GM23248 (cell line): ENCODE data around the gene SCGN. TPM values are rescaled to one million over a fixed set of nuclear protein-coding genes. Genes with fewer than 3 reads are reported as not detected.

Experiments
- DNase-seq: peaks from one replicate; pipeline ENCODE4 v3.0.0-alpha.2; 2015
- H2AFZ ChIP-seq: fragments of 200-600 bp; sonication (generic); 2 replicates; pipeline ENCODE4 v1.6.1; 2016; ENCODE audit warnings: antibody characterized with exemption
- H3F3A ChIP-seq: fragments of 200-600 bp; sonication (generic); 2 replicates; pipeline ENCODE4 v1.6.1; 2016; ENCODE audit warnings: mild to moderate bottlenecking, antibody characterized with exemption, mixed run types; ENCODE audit not compliant: insufficient read depth
- H3K27ac ChIP-seq: fragments of 200-600 bp; sonication (generic); 2 replicates; pipeline ENCODE4 v1.5.1; 2016; ENCODE audit warnings: mild to moderate bottlenecking
- H3K27me3 ChIP-seq: fragments of 200-600 bp; sonication (generic); replicated peaks from 2 replicates; pipeline ENCODE4 v1.6.1; 2016; ENCODE audit warnings: mild to moderate bottlenecking; ENCODE audit not compliant: insufficient read depth
- H3K36me3 ChIP-seq: fragments of 200-600 bp; sonication (generic); 2 replicates; pipeline ENCODE4 v1.6.1; 2016; ENCODE audit warnings: low read depth, mild to moderate bottlenecking
- H3K4me1 ChIP-seq: fragments of 200-600 bp; sonication (generic); 2 replicates; pipeline ENCODE4 v1.6.1; 2016; ENCODE audit warnings: mild to moderate bottlenecking; ENCODE audit not compliant: insufficient read depth
- H3K4me2 ChIP-seq: fragments of 200-600 bp; sonication (generic); one replicate; pipeline ENCODE4 v1.6.1; 2016; ENCODE audit warnings: mild to moderate bottlenecking; ENCODE audit not compliant: unreplicated experiment
- H3K4me3 ChIP-seq: fragments of 200-600 bp; sonication (generic); 2 replicates; pipeline ENCODE4 v1.5.1; 2016; ENCODE audit warnings: mild to moderate bottlenecking
- H3K79me2 ChIP-seq: fragments of 200-600 bp; sonication (generic); 2 replicates; pipeline ENCODE4 v1.6.1; 2016; ENCODE audit warnings: mild to moderate bottlenecking; ENCODE audit not compliant: insufficient read depth
- H3K9ac ChIP-seq: fragments of 200-600 bp; sonication (generic); 2 replicates; pipeline ENCODE4 v1.6.1; 2016; ENCODE audit warnings: mild to moderate bottlenecking
- H3K9me2 ChIP-seq: fragments of 200-600 bp; sonication (generic); 2 replicates; pipeline ENCODE4 v1.6.1; 2016; ENCODE audit warnings: mixed run types, mild to moderate bottlenecking, moderate library complexity; ENCODE audit not compliant: insufficient read depth
- H3K9me3 ChIP-seq: fragments of 200-600 bp; sonication (generic); one replicate; pipeline ENCODE4 v1.6.1; 2017; ENCODE audit warnings: low read depth
- H4K20me1 ChIP-seq: fragments of 200-600 bp; sonication (generic); 2 replicates; pipeline ENCODE4 v1.6.0; 2016; ENCODE audit not compliant: insufficient read depth
- EZH2 ChIP-seq: fragments of 200-600 bp; sonication (generic); IDR thresholded peaks from 2 replicates; pipeline ENCODE4 v1.6.1; 2018; ENCODE audit warnings: antibody characterized with exemption, mild to moderate bottlenecking; ENCODE audit not compliant: insufficient read depth, poor library complexity, severe bottlenecking
- EZH2phosphoT487 ChIP-seq: fragments of 200-600 bp; sonication (generic); IDR thresholded peaks from 2 replicates; pipeline ENCODE4 v1.6.1; 2018; ENCODE audit warnings: antibody characterized with exemption, moderate library complexity, mild to moderate bottlenecking, low read depth; ENCODE audit not compliant: insufficient read depth
- WGBS, 2 experiments: methylation state at CpG; one replicate each; pipeline ENCODE4 v1.1.6; 2015 to 2017; ENCODE audit warnings: low lambda C conversion rate in 2 of 2, low coverage in 1 of 2; ENCODE audit errors: missing lambda C conversion rate in 2 of 2; 5-methylcytosine and 5-hydroxymethylcytosine counted together
- in situ Hi-C: fragments of 300-500 bp; cut with MboI; formaldehyde crosslinking; loops from 2 replicates; pipeline ENCODE4 v1.15.0; 2020
- polyA plus RNA-seq: library from polyadenylated mRNA; unstranded; fragments of >200 nt; fragmentation: Nextera tagmentation; extraction: Ambion mirVana; gene quantifications from 2 replicates; pipeline ENCODE4 v1.2.1, GENCODE V29; 2016
- total RNA-seq: library from RNA; depleted of rRNA; stranded (reverse); fragments of >200 nt; shearing (Covaris generic); gene quantifications from 2 replicates; pipeline ENCODE4 v1.2.3, GENCODE V29; 2014

SCGN gene
- total and polyA plus RNA-seq, 2 experiments from 2014 or later: not detected

DNA sequence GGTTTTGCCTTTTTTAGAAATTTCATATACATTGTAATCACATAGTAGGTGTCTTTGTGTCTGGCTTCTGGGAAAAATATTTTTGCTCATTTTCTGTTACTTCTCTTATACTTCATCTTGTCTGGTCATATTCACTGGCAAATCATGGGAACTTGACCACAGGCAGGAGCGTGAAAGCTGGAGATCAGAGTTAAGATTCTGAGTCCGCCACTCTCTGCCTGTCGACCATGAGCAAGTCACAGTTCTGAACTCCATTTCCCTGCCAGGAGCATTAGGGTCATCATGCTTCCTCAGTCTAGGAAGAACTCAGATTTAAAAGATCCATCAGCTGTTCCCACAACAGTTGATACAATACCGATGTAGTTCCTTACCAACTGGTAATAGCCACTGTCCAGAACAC, 12.4 kb upstream of the SCGN start:
- H3K4me1 ChIP-seq: no peaks in the 10 kb centered on the region
- no peak for DNase-seq
- H3K79me2 ChIP-seq: no peaks in the 10 kb centered on the region
- H3K9ac ChIP-seq: no peak overlapping the region
- H3K4me2 ChIP-seq: no peak overlapping the region
- in situ Hi-C loops: no loop called here
- TF ChIP-seq EZH2: no peak
- TF ChIP-seq EZH2phosphoT487: no peak
- H3K9me2 ChIP-seq: no peaks in the 10 kb centered on the region
- no peak overlapping the region for H3K4me3 ChIP-seq
- H4K20me1 ChIP-seq: no peaks in the 10 kb centered on the region
- 57 to 62% methylated on average over 4 of the region's 4 CpGs for WGBS, 2 experiments
- no peaks in the 10 kb centered on the region; the same call in 1 of the 2 replicates for H3K27me3 ChIP-seq
- H3K9me3 ChIP-seq: no peaks in the 10 kb centered on the region
- no peaks in the 10 kb centered on the region for H3K36me3 ChIP-seq
- no peak overlapping the region for H3K27ac ChIP-seq
- no peaks in the 10 kb centered on the region for H3F3A ChIP-seq
- H2AFZ ChIP-seq: no peak overlapping the region

GRCh38 chr6:25640446-25640845, 11.6 kb upstream of the SCGN start:
- TF ChIP-seq EZH2phosphoT487: no peak
- TF ChIP-seq EZH2: no peak
- H3K79me2 ChIP-seq: no peaks in the 10 kb centered on the region
- WGBS, 2 experiments: 34 to 37% methylated on average over 5 of the region's 5 CpGs
- in situ Hi-C loops: no loop called here
- H3K4me3 ChIP-seq: no peak overlapping the region
- no peaks in the 10 kb centered on the region for H3K36me3 ChIP-seq
- no peak overlapping the region for H3K27ac ChIP-seq
- H3F3A ChIP-seq: no peaks in the 10 kb centered on the region
- H2AFZ ChIP-seq: no peak overlapping the region
- H3K27me3 ChIP-seq: peaks cover 3% of the 10 kb centered on the region; the same call in 1 of the 2 replicates
- no peak overlapping the region for H3K4me2 ChIP-seq
- no peaks in the 10 kb centered on the region for H3K9me3 ChIP-seq
- no peaks in the 10 kb centered on the region for H3K4me1 ChIP-seq
- no peak for DNase-seq
- H4K20me1 ChIP-seq: no peaks in the 10 kb centered on the region
- H3K9ac ChIP-seq: no peak overlapping the region
- no peaks in the 10 kb centered on the region for H3K9me2 ChIP-seq

GRCh38 chr6:25640891-25641290, 11.1 kb upstream of the SCGN start:
- H3F3A ChIP-seq: no peaks in the 10 kb centered on the region
- 29 to 32% methylated on average over 4 of the region's 4 CpGs for WGBS, 2 experiments
- no peak overlapping the region for H2AFZ ChIP-seq
- no peaks in the 10 kb centered on the region for H4K20me1 ChIP-seq
- peaks cover 5% of the 10 kb centered on the region; the same call in 1 of the 2 replicates for H3K27me3 ChIP-seq
- no peaks in the 10 kb centered on the region for H3K36me3 ChIP-seq
- H3K27ac ChIP-seq: no peak overlapping the region
- no peak for DNase-seq
- TF ChIP-seq EZH2phosphoT487 (no peak), EZH2 (no peak)
- no peak overlapping the region for H3K4me2 ChIP-seq
- no peaks in the 10 kb centered on the region for H3K9me3 ChIP-seq
- no peaks in the 10 kb centered on the region for H3K79me2 ChIP-seq
- H3K4me3 ChIP-seq: no peak overlapping the region
- H3K4me1 ChIP-seq: no peaks in the 10 kb centered on the region
- no peaks in the 10 kb centered on the region for H3K9me2 ChIP-seq
- H3K9ac ChIP-seq: no peak overlapping the region
- in situ Hi-C loops: no loop called here

GRCh38 chr6:25641377-25641776, 10.6 kb upstream of the SCGN start:
- 26 to 32% methylated on average over 5 of the region's 5 CpGs for WGBS, 2 experiments
- H2AFZ ChIP-seq: no peak overlapping the region
- no peaks in the 10 kb centered on the region for H3K79me2 ChIP-seq
- H4K20me1 ChIP-seq: no peaks in the 10 kb centered on the region
- no peaks in the 10 kb centered on the region for H3K9me3 ChIP-seq
- peaks cover 9% of the 10 kb centered on the region; the same call in 1 of the 2 replicates for H3K27me3 ChIP-seq
- H3K27ac ChIP-seq: no peak overlapping the region
- no peaks in the 10 kb centered on the region for H3K4me1 ChIP-seq
- DNase-seq: no peak
- H3K4me3 ChIP-seq: no peak overlapping the region
- no peaks in the 10 kb centered on the region for H3F3A ChIP-seq
- H3K9ac ChIP-seq: no peak overlapping the region
- no peaks in the 10 kb centered on the region for H3K9me2 ChIP-seq
- in situ Hi-C loops: no loop called here
- H3K36me3 ChIP-seq: no peaks in the 10 kb centered on the region
- TF ChIP-seq EZH2phosphoT487 (no peak), EZH2 (no peak)
- H3K4me2 ChIP-seq: no peak overlapping the region

GRCh38 chr6:25641940-25642666, 9.9 kb upstream of the SCGN start:
- no peaks in the 10 kb centered on the region for H3F3A ChIP-seq
- no peak overlapping the region for H3K9ac ChIP-seq
- H3K4me1 ChIP-seq: no peaks in the 10 kb centered on the region
- H3K36me3 ChIP-seq: no peaks in the 10 kb centered on the region
- H3K9me2 ChIP-seq: no peaks in the 10 kb centered on the region
- in situ Hi-C loops: no loop called here
- TF ChIP-seq EZH2 (no peak), EZH2phosphoT487 (no peak)
- peaks cover 9% of the 10 kb centered on the region; the same call in 1 of the 2 replicates for H3K27me3 ChIP-seq
- H4K20me1 ChIP-seq: no peaks in the 10 kb centered on the region
- no peaks in the 10 kb centered on the region for H3K79me2 ChIP-seq
- H3K4me2 ChIP-seq: no peak overlapping the region
- H3K4me3 ChIP-seq: no peak overlapping the region
- H3K9me3 ChIP-seq: no peaks in the 10 kb centered on the region
- no peak overlapping the region for H2AFZ ChIP-seq
- no peak for DNase-seq
- H3K27ac ChIP-seq: no peak overlapping the region
- WGBS, 2 experiments: 52 to 58% methylated on average over 3 of the region's 3 CpGs
